IMR-90 (cell line): ENCODE results near the gene COL24A1. TPM values are rescaled to one million over a fixed set of nuclear protein-coding genes. Genes with fewer than 3 reads are reported as not detected.

ENCODE experiments used
- ATAC-seq: fragments of 200-7000 bp; cut with Tn5 transposase; 2 replicates; pipeline ENCODE4 v1.9.1; 2020; ENCODE audit warnings: low read depth, mild to moderate bottlenecking, moderate library complexity
- BruUV-seq: library from RNA; stranded (reverse); fragments of 400-500 nt; replicated peaks from 2 replicates; lab custom pipeline; 2021; lab: Mats Ljungman, UMichigan
- CTCF ChIA-PET: fragments of 300-600 bp; formaldehyde crosslinking; extraction: SDS; loops from one replicate; lab custom pipeline; 2021; ENCODE audit warnings: antibody characterized with exemption; lab: Yijun Ruan, JAX
- POLR2A ChIA-PET: fragments of 300-600 bp; sonication (Branson Sonifier 250); formaldehyde crosslinking; loops from one replicate; lab custom pipeline; 2022; ENCODE audit warnings: antibody characterized with exemption; ENCODE audit not compliant: unreplicated experiment; lab: Charles Lee
- DNase-seq: peaks from one replicate; pipeline ENCODE4 v3.0.0; 2013
- H2AFZ ChIP-seq: replicated peaks from 2 replicates; pipeline ENCODE3; 2013; ENCODE audit warnings: low read length, mild to moderate bottlenecking; ENCODE audit not compliant: poor library complexity
- H2AK5ac ChIP-seq: 2 replicates; pipeline ENCODE4 v1.6.1; 2013; ENCODE audit warnings: low read depth, low read length, inconsistent platforms
- H2AK9ac ChIP-seq: replicated peaks from 2 replicates; pipeline ENCODE3; 2013; ENCODE audit warnings: mild to moderate bottlenecking, low read depth, low read length, moderate library complexity; ENCODE audit not compliant: poor library complexity
- H2BK120ac ChIP-seq: 2 replicates; pipeline ENCODE4 v1.6.1; 2013; ENCODE audit warnings: low read depth, low read length, inconsistent platforms
- H2BK15ac ChIP-seq: 3 replicates; pipeline ENCODE4 v1.6.1; 2013; ENCODE audit warnings: low read depth, low read length, inconsistent platforms
- H2BK20ac ChIP-seq: 2 replicates; pipeline ENCODE4 v1.6.1; 2013; ENCODE audit warnings: low read depth, mild to moderate bottlenecking, inconsistent platforms, low read length, moderate library complexity
- H2BK5ac ChIP-seq: 2 replicates; pipeline ENCODE4 v1.6.1; 2013; ENCODE audit warnings: mild to moderate bottlenecking, low read depth, low read length, inconsistent platforms; ENCODE audit not compliant: poor library complexity, severe bottlenecking
- H3K14ac ChIP-seq: replicated peaks from 2 replicates; pipeline ENCODE4 v1.6.1; 2013; ENCODE audit warnings: low read depth, low read length, inconsistent platforms
- H3K18ac ChIP-seq: 2 replicates; pipeline ENCODE4 v1.6.1; 2013; ENCODE audit warnings: low read depth, low read length, control low read depth
- H3K23ac ChIP-seq: 2 replicates; pipeline ENCODE4 v1.6.1; 2013; ENCODE audit warnings: low read depth, low read length, inconsistent platforms
- H3K27ac ChIP-seq: 2 replicates; pipeline ENCODE4 v1.5.1; 2013; ENCODE audit warnings: mild to moderate bottlenecking, control low read depth, low read length; ENCODE audit not compliant: insufficient read depth
- H3K27me3 ChIP-seq: 2 replicates; pipeline ENCODE4 v1.6.1; 2013; ENCODE audit warnings: low read length; ENCODE audit not compliant: control insufficient read depth, insufficient read depth
- H3K36me3 ChIP-seq: 2 replicates; pipeline ENCODE4 v1.6.1; 2013; ENCODE audit warnings: low read length, mixed read lengths; ENCODE audit not compliant: control insufficient read depth, insufficient read depth
- H3K4ac ChIP-seq: 2 replicates; pipeline ENCODE4 v1.6.1; 2013; ENCODE audit warnings: low read depth, low read length, inconsistent platforms
- H3K4me1 ChIP-seq: 2 replicates; pipeline ENCODE4 v1.6.1; 2013; ENCODE audit warnings: low read length, mixed read lengths; ENCODE audit not compliant: control insufficient read depth, insufficient read depth
- H3K4me2 ChIP-seq: 2 replicates; pipeline ENCODE4 v1.6.1; 2013; ENCODE audit warnings: low read depth, mild to moderate bottlenecking, control low read depth, low read length, moderate library complexity
- H3K4me3 ChIP-seq: 2 replicates; pipeline ENCODE4 v1.5.1; 2013; ENCODE audit warnings: low read depth, mild to moderate bottlenecking, control low read depth, low read length, moderate library complexity; ENCODE audit not compliant: insufficient read depth
- H3K56ac ChIP-seq: 2 replicates; pipeline ENCODE4 v1.6.1; 2013; ENCODE audit warnings: low read length, inconsistent platforms; ENCODE audit not compliant: insufficient read depth; ENCODE audit errors: extremely low read depth
- H3K79me1 ChIP-seq, 2 experiments: 2 replicates each; pipeline ENCODE4 v1.6.1; 2013; ENCODE audit warnings: low read length in 2 of 2, inconsistent platforms in 1 of 2, low read depth in 1 of 2
- H3K9ac ChIP-seq: 2 replicates; pipeline ENCODE4 v1.6.1; 2013; ENCODE audit warnings: low read depth, low read length, control low read depth
- H3K9me1 ChIP-seq: 2 replicates; pipeline ENCODE4 v1.6.1; 2013; ENCODE audit warnings: low read length, inconsistent platforms; ENCODE audit not compliant: insufficient read depth
- H3K9me3 ChIP-seq: 2 replicates; pipeline ENCODE4 v1.6.1; 2013; ENCODE audit warnings: low read length; ENCODE audit not compliant: control insufficient read depth, insufficient read depth
- H4K20me1 ChIP-seq: 2 replicates; pipeline ENCODE4 v1.6.1; 2013; ENCODE audit warnings: low read length, inconsistent platforms; ENCODE audit not compliant: insufficient read depth
- H4K5ac ChIP-seq: 2 replicates; pipeline ENCODE4 v1.6.1; 2013; ENCODE audit warnings: mild to moderate bottlenecking, low read depth, low read length, control low read depth
- H4K8ac ChIP-seq, 2 experiments: 2 replicates each; pipeline ENCODE4 v1.6.1; 2013; ENCODE audit warnings: low read depth in 2 of 2, low read length in 2 of 2, control low read depth in 1 of 2, inconsistent platforms in 1 of 2
- H4K91ac ChIP-seq: 2 replicates; pipeline ENCODE4 v1.6.1; 2013; ENCODE audit warnings: low read depth, low read length, inconsistent platforms; ENCODE audit not compliant: insufficient read depth
- BHLHE40 ChIP-seq: fragments of 150-350 bp; IDR thresholded peaks from 2 replicates; pipeline ENCODE4 v1.6.1; 2016; ENCODE audit warnings: mild to moderate bottlenecking, low read depth, low read length
- FOS ChIP-seq: fragments of 150-350 bp; IDR thresholded peaks from 2 replicates; pipeline ENCODE4 v1.6.1; 2016; ENCODE audit warnings: low read depth, low read length
- MAFK ChIP-seq: IDR thresholded peaks from 2 replicates; pipeline ENCODE4 v1.6.1; 2012; ENCODE audit warnings: low read depth, low read length, improper control_type of control experiment
- RAD21 ChIP-seq: IDR thresholded peaks from 2 replicates; pipeline ENCODE4 v1.6.1; 2012; ENCODE audit warnings: low read length, improper control_type of control experiment
- RFX5 ChIP-seq: IDR thresholded peaks from 2 replicates; pipeline ENCODE4 v1.8.0; 2012; ENCODE audit warnings: low read depth, mild to moderate bottlenecking, low read length, moderate library complexity
- SMC3 ChIP-seq: fragments of 150-350 bp; IDR thresholded peaks from 2 replicates; pipeline ENCODE4 v1.6.1; 2016; ENCODE audit warnings: low read depth, mild to moderate bottlenecking, antibody characterized with exemption, low read length, moderate library complexity
- WGBS, 2 experiments: methylation state at CpG; one replicate each; pipeline versions ENCODE4 v1.1.5 to v1.1.7; 2013; ENCODE audit warnings: missing lambda C conversion rate in 2 of 2; ENCODE audit not compliant: insufficient read length in 1 of 2; ENCODE audit errors: extremely low coverage in 2 of 2; 5-methylcytosine and 5-hydroxymethylcytosine counted together
- dilution Hi-C: fragments of 300-500 bp; cut with HindIII; formaldehyde crosslinking; loops from one replicate; pipeline ENCODE4 v1.14.3; 2018; ENCODE audit warnings: low sequenced_read_pairs; ENCODE audit not compliant: unreplicated experiment
- in situ Hi-C: fragments of 300-500 bp; cut with MboI; formaldehyde crosslinking; loops from 3 replicates; pipeline ENCODE4 v1.14.3; 2019; ENCODE audit warnings: low sequenced_read_pairs, inconsistent platforms, mixed read lengths
- intact Hi-C: fragments of 100-400 bp; cut with micrococcal nuclease; formaldehyde crosslinking; loops from 2 replicates; pipeline ENCODE4 v1.10.0; 2022
- polyA plus RNA-seq, 3 experiments: library from polyadenylated mRNA; depleted of rRNA; stranded (reverse); fragments of >200 nt; gene quantifications; 2 replicates each; pipeline ENCODE4 v1.2.3, GENCODE V29; 2012; ENCODE audit warnings: low replicate concordance in 1 of 3
- total RNA-seq: library from RNA; depleted of rRNA; stranded (reverse); fragments of >200 nt; gene quantifications from 2 replicates; pipeline ENCODE4 v1.2.3, GENCODE V29; 2012
- TF ChIP-seq, protein P1 (sequence below): fragments of 150-350 bp; IDR thresholded peaks from 2 replicates; pipeline ENCODE4 v1.6.1; 2016; ENCODE audit warnings: low read depth, mild to moderate bottlenecking, low read length, moderate library complexity, borderline replicate concordance
- TF ChIP-seq, protein P2 (sequence below): conservative IDR thresholded peaks from 2 replicates; pipeline ENCODE4 v1.5.1; 2012; ENCODE audit warnings: mild to moderate bottlenecking, low read depth, low read length, improper control_type of control experiment

Gene COL24A1
- total and polyA plus RNA-seq, 2 of the 4 experiments (the other 2 are of a cell fraction) = 1.4 to 2.2 TPM

DNA sequence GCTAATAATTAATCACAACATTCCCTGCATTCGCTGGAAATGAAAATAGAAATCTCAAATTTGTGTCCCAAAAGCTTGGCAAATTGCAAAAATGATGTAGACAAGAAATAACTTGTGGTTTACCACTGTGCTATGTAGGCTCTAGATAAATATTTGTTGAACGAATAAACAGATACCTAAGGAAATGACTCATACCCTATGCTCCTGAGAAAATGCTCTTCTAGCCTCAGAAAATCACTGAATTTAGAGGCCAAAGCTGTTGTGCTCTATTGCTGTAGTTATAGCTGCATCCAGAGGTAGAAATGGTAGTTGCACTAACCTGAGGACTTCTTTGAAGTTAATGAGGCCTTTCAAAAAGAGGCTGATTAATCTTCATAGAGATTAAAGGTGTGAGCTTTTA, 306.3 kb downstream of the COL24A1 start:
- Histone ChIP-seq H2AFZ (no peak overlapping the region), H4K20me1 (no peaks in the 10 kb centered on the region), H3K79me1 (no peaks in the 10 kb centered on the region), H3K4me1 (peaks cover 4% of the 10 kb centered on the region; the same call in 1 of the 2 replicates), H2AK9ac (no peak overlapping the region), H2BK15ac (no peak overlapping the region), H2BK120ac (peak overlapping the region; percentile 81), H3K27me3 (no peaks in the 10 kb centered on the region), H3K14ac (no peak overlapping the region), H3K36me3 (no peaks in the 10 kb centered on the region), H3K18ac (peak overlapping the region; percentile 70; the same call in 1 of the 2 replicates), H3K9ac (no peak overlapping the region; the same call in 1 of the 2 replicates), H3K27ac (no peak overlapping the region; the same call in 1 of the 2 replicates), H3K9me3 (no peaks in the 10 kb centered on the region), H4K91ac (peak overlapping the region; percentile 13; the same call in 1 of the 2 replicates), H2BK5ac (peak overlapping the region; percentile 53), H2BK20ac (peak overlapping the region; percentile 58; the same call in 1 of the 2 replicates), H4K5ac (peak overlapping the region; percentile 20; the same call in 1 of the 2 replicates), H3K4me2 (peak overlapping the region; percentile 55; the same call in 1 of the 2 replicates), H4K8ac (no peak overlapping the region), H3K4ac (peak overlapping the region; percentile 32; the same call in 1 of the 2 replicates), H2AK5ac (no peak overlapping the region), H3K4me3 (no peak overlapping the region), H3K23ac (no peak overlapping the region; the same call in 1 of the 2 replicates), H3K56ac (peak overlapping the region; percentile 12; the same call in 1 of the 2 replicates), H3K9me1 (no peaks in the 10 kb centered on the region)
- in situ Hi-C loops = no loop called here
- ATAC-seq (peak; percentile 97), DNase-seq (peak; percentile 95)
- intact Hi-C loops = loop anchor here (1.0 to 5.0 kb wide), 4 partner anchors 44 to 263 kb away; partner anchors contain the start of gene ZNHIT6
- dilution Hi-C loops = no loop called here
- CTCF ChIA-PET = interaction anchor here (0.8 to 2.0 kb wide), 5 partner anchors 28 to 158 kb away, joined by 3 to 6 read pairs (median 3); partner anchors contain the start of gene ZNHIT6
- POLR2A ChIA-PET = interaction anchor here (1.2 to 1.5 kb wide), 2 partner anchors 142 to 238 kb away, joined by 3 to 7 read pairs; partner anchors contain the start of gene ZNHIT6
- TF ChIP-seq RFX5 (no peak), SMC3 (peak; percentile 13; the same call in 1 of the 2 replicates), RAD21 (peak; percentile 69), MAFK (peak; percentile 22; the same call in 1 of the 2 replicates), BHLHE40 (0 out of 2 replicates have a peak, but pooled peaks have one; percentile 6), FOS (peak; percentile 93)
- TF ChIP-seq, protein P1, sequence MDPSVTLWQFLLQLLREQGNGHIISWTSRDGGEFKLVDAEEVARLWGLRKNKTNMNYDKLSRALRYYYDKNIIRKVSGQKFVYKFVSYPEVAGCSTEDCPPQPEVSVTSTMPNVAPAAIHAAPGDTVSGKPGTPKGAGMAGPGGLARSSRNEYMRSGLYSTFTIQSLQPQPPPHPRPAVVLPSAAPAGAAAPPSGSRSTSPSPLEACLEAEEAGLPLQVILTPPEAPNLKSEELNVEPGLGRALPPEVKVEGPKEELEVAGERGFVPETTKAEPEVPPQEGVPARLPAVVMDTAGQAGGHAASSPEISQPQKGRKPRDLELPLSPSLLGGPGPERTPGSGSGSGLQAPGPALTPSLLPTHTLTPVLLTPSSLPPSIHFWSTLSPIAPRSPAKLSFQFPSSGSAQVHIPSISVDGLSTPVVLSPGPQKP = no peak
- TF ChIP-seq, protein P2, sequence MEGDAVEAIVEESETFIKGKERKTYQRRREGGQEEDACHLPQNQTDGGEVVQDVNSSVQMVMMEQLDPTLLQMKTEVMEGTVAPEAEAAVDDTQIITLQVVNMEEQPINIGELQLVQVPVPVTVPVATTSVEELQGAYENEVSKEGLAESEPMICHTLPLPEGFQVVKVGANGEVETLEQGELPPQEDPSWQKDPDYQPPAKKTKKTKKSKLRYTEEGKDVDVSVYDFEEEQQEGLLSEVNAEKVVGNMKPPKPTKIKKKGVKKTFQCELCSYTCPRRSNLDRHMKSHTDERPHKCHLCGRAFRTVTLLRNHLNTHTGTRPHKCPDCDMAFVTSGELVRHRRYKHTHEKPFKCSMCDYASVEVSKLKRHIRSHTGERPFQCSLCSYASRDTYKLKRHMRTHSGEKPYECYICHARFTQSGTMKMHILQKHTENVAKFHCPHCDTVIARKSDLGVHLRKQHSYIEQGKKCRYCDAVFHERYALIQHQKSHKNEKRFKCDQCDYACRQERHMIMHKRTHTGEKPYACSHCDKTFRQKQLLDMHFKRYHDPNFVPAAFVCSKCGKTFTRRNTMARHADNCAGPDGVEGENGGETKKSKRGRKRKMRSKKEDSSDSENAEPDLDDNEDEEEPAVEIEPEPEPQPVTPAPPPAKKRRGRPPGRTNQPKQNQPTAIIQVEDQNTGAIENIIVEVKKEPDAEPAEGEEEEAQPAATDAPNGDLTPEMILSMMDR = peak; percentile 54
- no CpG with 5 or more reads among the region's 2 CpGs for WGBS, 2 experiments
- BruUV-seq = no TSS peak
